CD4-positive, alpha-beta T cell (primary cell): ENCODE data around the gene ARPIN. TPM values are rescaled to one million over a fixed set of nuclear protein-coding genes. Genes with fewer than 3 reads are reported as not detected.
"Not testable (repeated sequence)": the region's sequence is repeated elsewhere in the genome, so short reads cannot be mapped to it uniquely, and the experiment has no call there.

Experiments used
- ATAC-seq: fragments of 200-7000 bp; cut with Tn5 transposase; one replicate; pipeline ENCODE4 v1.10.0; 2022; ENCODE audit warnings: mild to moderate bottlenecking; ENCODE audit not compliant: poor library complexity
- CTCF ChIA-PET: fragments of 350-600 bp; sonication (Branson Sonifier 250); formaldehyde crosslinking; loops from one replicate; lab custom pipeline; 2021; ENCODE audit warnings: antibody characterized with exemption, inconsistent platforms; lab: Charles Lee
- POLR2A ChIA-PET: fragments of 350-600 bp; sonication (Branson Sonifier 250); formaldehyde crosslinking; loops from one replicate; lab custom pipeline; 2021; ENCODE audit warnings: antibody characterized with exemption, inconsistent platforms; lab: Charles Lee
- DNase-seq, 14 experiments: peaks; one replicate each; pipeline ENCODE4 v3.0.0-alpha.2; 2013 to 2020; ENCODE audit warnings: mixed read lengths in 2 of 14
- H3K27ac ChIP-seq, 2 donors: one replicate each; pipeline versions ENCODE4 v1.5.1 to v1.7.0; 2013; ENCODE audit warnings: low read length in 2 of 2, low read depth in 1 of 2, mild to moderate bottlenecking in 1 of 2
- H3K27me3 ChIP-seq, 2 experiments: 1 replicate in 1 of 2; 2 replicates in 1 of 2; pipeline versions ENCODE4 v1.6.1 to v1.7.0; 2013; ENCODE audit warnings: low read length in 2 of 2, control low read depth in 1 of 2, mild to moderate bottlenecking in 1 of 2, moderate library complexity in 1 of 2; ENCODE audit not compliant: insufficient read depth in 2 of 2, control insufficient read depth in 1 of 2
- H3K36me3 ChIP-seq: one replicate; pipeline ENCODE4 v1.6.1; 2013; ENCODE audit warnings: low read length, control low read depth; ENCODE audit not compliant: insufficient read depth
- H3K4me1 ChIP-seq: one replicate; pipeline ENCODE4 v1.6.1; 2013; ENCODE audit warnings: low read length, control low read depth; ENCODE audit not compliant: insufficient read depth
- H3K4me3 ChIP-seq: one replicate; pipeline ENCODE4 v1.5.1; 2013; ENCODE audit warnings: mild to moderate bottlenecking, low read length, moderate library complexity
- H3K9me3 ChIP-seq, 2 experiments: 1 replicate in 1 of 2; 2 replicates in 1 of 2; pipeline versions ENCODE4 v1.6.1 to v1.7.0; 2013; ENCODE audit warnings: low read length in 2 of 2, mild to moderate bottlenecking in 2 of 2, control low read depth in 1 of 2, moderate library complexity in 1 of 2; ENCODE audit not compliant: control insufficient read depth in 1 of 2, insufficient read depth in 1 of 2
- H3K27ac Mint-ChIP-seq: one replicate; pipeline ENCODE4 v1.8.0; 2020; ENCODE audit warnings: mixed read lengths
- H3K27me3 Mint-ChIP-seq: one replicate; pipeline ENCODE4 v1.8.0; 2021; ENCODE audit warnings: mixed read lengths
- H3K36me3 Mint-ChIP-seq: one replicate; pipeline ENCODE4 v1.8.0; 2021; ENCODE audit warnings: low read depth, mixed read lengths
- H3K4me1 Mint-ChIP-seq: one replicate; pipeline ENCODE4 v1.8.0; 2021; ENCODE audit warnings: low read depth, mixed read lengths
- H3K4me3 Mint-ChIP-seq: one replicate; pipeline ENCODE4 v1.8.0; 2020; ENCODE audit warnings: mild to moderate bottlenecking, mixed read lengths
- H3K9me3 Mint-ChIP-seq: one replicate; pipeline ENCODE4 v1.8.0; 2020; ENCODE audit warnings: mixed read lengths
- intact Hi-C, 2 experiments: fragments of 100-400 bp; cut with DNase I in 1 of 2; cut with micrococcal nuclease in 1 of 2; formaldehyde crosslinking; loops; one replicate each; pipeline versions ENCODE4 v1.15.1 to v1.9.0; 2023 to 2025; cut with DNase I, micrococcal nuclease
- total RNA-seq, 174 experiments: library from RNA in 2 of 174; stranded (reverse) in 2 of 174; gene quantifications; one replicate each; pipeline ENCODE4 v1.2.3 and lab custom pipeline; 2021 to 2026
- TF ChIP-seq, protein P1 (sequence below): fragments of 200-600 bp; IDR thresholded peaks from one replicate; pipeline ENCODE4 v1.8.0; 2022; ENCODE audit warnings: antibody characterized with exemption, mild to moderate bottlenecking

ARPIN gene
- total RNA-seq, 2 experiments from 2014 or later: not detected

DNA sequence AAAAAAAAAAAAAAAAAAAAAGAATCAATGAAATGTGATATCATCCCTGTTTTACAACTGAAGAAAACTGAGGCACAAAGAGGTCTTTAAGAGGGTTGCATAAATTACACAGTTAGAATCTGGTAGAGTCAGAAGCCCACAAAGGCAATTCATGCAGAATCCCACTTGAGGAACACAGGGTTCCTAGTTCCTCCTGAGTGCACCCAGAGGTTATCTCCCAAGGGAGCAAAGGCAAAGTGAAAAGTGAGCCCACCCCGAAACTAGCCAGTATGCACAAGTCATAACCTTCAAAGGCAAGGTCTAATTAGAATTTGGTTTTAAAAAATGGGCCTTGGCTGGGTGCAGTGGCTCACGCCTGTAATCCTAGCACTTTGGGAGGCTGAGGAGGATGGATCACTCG, 56.8 kb downstream of the ARPIN start:
- Mint-ChIP-seq H3K4me3 (no peak overlapping the region), H3K27ac (no peak overlapping the region), H3K27me3 (no peaks in the 10 kb centered on the region), H3K9me3 (no peaks in the 10 kb centered on the region), H3K36me3 (peaks cover 67% of the 10 kb centered on the region), H3K4me1 (no peaks in the 10 kb centered on the region)
- no peaks in the 10 kb centered on the region for H3K27me3 ChIP-seq
- DNase-seq (no peak), ATAC-seq (no peak)
- ChIA-PET CTCF (no interaction called here), POLR2A (no interaction called here)
- no peak overlapping the region for H3K27ac ChIP-seq
- no peaks in the 10 kb centered on the region for H3K4me1 ChIP-seq
- intact Hi-C loops: no loop called here
- no peaks in the 10 kb centered on the region for H3K9me3 ChIP-seq
- H3K36me3 ChIP-seq: peaks cover 23% of the 10 kb centered on the region
- TF ChIP-seq, protein P1, sequence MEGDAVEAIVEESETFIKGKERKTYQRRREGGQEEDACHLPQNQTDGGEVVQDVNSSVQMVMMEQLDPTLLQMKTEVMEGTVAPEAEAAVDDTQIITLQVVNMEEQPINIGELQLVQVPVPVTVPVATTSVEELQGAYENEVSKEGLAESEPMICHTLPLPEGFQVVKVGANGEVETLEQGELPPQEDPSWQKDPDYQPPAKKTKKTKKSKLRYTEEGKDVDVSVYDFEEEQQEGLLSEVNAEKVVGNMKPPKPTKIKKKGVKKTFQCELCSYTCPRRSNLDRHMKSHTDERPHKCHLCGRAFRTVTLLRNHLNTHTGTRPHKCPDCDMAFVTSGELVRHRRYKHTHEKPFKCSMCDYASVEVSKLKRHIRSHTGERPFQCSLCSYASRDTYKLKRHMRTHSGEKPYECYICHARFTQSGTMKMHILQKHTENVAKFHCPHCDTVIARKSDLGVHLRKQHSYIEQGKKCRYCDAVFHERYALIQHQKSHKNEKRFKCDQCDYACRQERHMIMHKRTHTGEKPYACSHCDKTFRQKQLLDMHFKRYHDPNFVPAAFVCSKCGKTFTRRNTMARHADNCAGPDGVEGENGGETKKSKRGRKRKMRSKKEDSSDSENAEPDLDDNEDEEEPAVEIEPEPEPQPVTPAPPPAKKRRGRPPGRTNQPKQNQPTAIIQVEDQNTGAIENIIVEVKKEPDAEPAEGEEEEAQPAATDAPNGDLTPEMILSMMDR: no peak
- no peak overlapping the region for H3K4me3 ChIP-seq

DNA sequence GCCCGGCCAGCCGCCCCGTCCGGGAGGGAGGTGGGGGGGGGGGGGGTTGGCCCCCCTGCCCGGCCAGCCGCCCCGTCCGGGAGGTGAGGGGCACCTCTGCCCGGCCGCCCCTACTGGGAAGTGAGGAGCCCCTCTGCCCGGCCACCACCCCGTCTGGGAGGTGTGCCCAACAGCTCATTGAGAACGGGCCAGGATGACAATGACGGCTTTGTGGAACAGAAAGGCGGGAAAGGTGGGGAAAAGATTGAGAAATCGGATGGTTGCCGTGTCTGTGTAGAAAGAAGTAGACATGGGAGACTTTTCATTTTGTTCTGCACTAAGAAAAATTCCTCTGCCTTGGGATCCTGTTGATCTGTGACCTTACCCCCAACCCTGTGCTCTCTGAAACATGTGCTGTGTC, 57.9 kb downstream of the ARPIN start:
- intact Hi-C loops, H3K27me3 Mint-ChIP-seq, H3K27me3 ChIP-seq, DNase-seq, H3K9me3 ChIP-seq, H3K4me3 ChIP-seq, H3K4me1 ChIP-seq, H3K27ac ChIP-seq, CTCF ChIA-PET, H3K4me1 Mint-ChIP-seq, H3K4me3 Mint-ChIP-seq, H3K9me3 Mint-ChIP-seq, H3K27ac Mint-ChIP-seq, POLR2A ChIA-PET, ATAC-seq: not testable (repeated sequence)
- peaks cover 22% of the 10 kb centered on the region for H3K36me3 ChIP-seq
- H3K36me3 Mint-ChIP-seq: peaks cover 67% of the 10 kb centered on the region

DNA sequence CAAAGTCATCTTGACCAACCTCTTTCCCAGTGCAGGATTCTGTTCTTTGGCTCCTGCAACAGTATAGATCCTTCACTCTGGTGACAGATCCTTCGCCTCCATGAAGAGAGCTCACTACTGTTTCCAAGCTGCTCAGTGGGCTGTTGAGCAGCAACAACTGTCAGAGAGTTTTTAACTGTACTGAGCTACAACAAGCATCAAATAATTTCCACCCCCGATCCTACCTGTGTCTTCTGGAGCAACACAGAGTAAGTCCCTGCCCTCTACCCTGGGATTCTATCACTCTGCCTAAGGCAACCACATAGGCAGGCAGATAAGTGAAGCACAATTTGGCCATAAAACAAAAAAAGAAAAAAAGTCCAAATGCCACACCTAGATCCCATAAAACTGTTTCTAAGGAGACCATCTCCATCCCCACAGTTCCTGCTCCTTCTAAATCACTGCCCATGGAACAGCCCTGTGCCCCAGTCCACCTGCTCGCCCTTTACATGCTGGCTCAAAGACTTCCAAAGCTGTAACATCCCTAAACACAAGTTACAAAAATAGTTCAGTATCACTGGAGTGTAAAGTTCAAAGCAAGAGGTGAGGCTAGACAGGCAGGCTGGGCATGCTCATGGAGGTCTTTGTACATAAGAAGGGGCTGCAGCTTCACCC, 60.3 kb downstream of the ARPIN start:
- Histone ChIP-seq H3K36me3 (peaks cover 25% of the 10 kb centered on the region), H3K27me3 (no peaks in the 10 kb centered on the region), H3K4me3 (no peak overlapping the region), H3K4me1 (no peaks in the 10 kb centered on the region), H3K9me3 (no peaks in the 10 kb centered on the region), H3K27ac (no peak overlapping the region)
- Mint-ChIP-seq H3K9me3 (no peaks in the 10 kb centered on the region), H3K4me3 (no peak overlapping the region), H3K36me3 (peaks cover 67% of the 10 kb centered on the region), H3K4me1 (no peaks in the 10 kb centered on the region), H3K27ac (no peak overlapping the region), H3K27me3 (no peaks in the 10 kb centered on the region)
- CTCF ChIA-PET: no interaction called here
- no peak for DNase-seq
- no peak for ATAC-seq
- intact Hi-C loops: no loop called here
- TF ChIP-seq, protein P1: no peak
- POLR2A ChIA-PET: no interaction called here
